ENCODE measurements around the gene CAD. TPM values are rescaled to one million over a fixed set of nuclear protein-coding genes. Genes with fewer than 3 reads are reported as not detected.
"Not testable (repeated sequence)": the region's sequence is repeated elsewhere in the genome, so short reads cannot be mapped to it uniquely, and the experiment has no call there.

Gene CAD
- total RNA-seq, 1 donor from 2014 or later: 28.8 TPM

GRCh38 chr2:27263287-27264252 is 46.4 kb downstream of the CAD start:
- TF ChIP-seq CTCF (IDR thresholded peaks at IDR 0.05): no peak
- H3K36me3 ChIP-seq: no peaks in the 10 kb centered on the region
- H3K4me3 ChIP-seq: peak overlapping the region; percentile 58
- no peak for ATAC-seq
- intact Hi-C loops (cut with DNase I): no loop called here
- no peak for DNase-seq
- peaks cover 32% of the 10 kb centered on the region for H3K4me1 ChIP-seq
- H3K27ac ChIP-seq: no peak overlapping the region
- H3K27me3 ChIP-seq (ENCODE audit: low read depth): peaks cover 85% of the 10 kb centered on the region
- H3K9me3 ChIP-seq: no peaks in the 10 kb centered on the region

- Histone ChIP-seq H3K4me3 (peak overlapping the region; percentile 40), H3K4me1 (peaks cover 32% of the 10 kb centered on the region), H3K27ac (no peak overlapping the region), H3K36me3 (no peaks in the 10 kb centered on the region), H3K9me3 (no peaks in the 10 kb centered on the region), H3K27me3 (ENCODE audit: low read depth) (peaks cover 83% of the 10 kb centered on the region)
- intact Hi-C loops (cut with DNase I): no loop called here
- no peak for TF ChIP-seq CTCF (IDR thresholded peaks at IDR 0.05)
- ATAC-seq: peak; percentile 56 to 61
- DNase-seq: no peak
Measured at GRCh38 chr2:27264253-27264752, 47.1 kb downstream of the CAD start.

- Histone ChIP-seq H3K9me3 (no peaks in the 10 kb centered on the region), H3K4me1 (peaks cover 32% of the 10 kb centered on the region), H3K4me3 (peak overlapping the region; percentile 40), H3K27me3 (ENCODE audit: low read depth) (peaks cover 80% of the 10 kb centered on the region), H3K27ac (no peak overlapping the region), H3K36me3 (no peaks in the 10 kb centered on the region)
- intact Hi-C loops (cut with DNase I): no loop called here
- TF ChIP-seq CTCF (IDR thresholded peaks at IDR 0.05): peak; percentile 62
- ATAC-seq (peak; percentile 82 to 85), DNase-seq (peak; percentile 72)
Measured at GRCh38 chr2:27264753-27265535, 47.8 kb downstream of the CAD start.

- H3K27me3 ChIP-seq (ENCODE audit: low read depth): peaks cover 75% of the 10 kb centered on the region
Measured at GRCh38 chr2:27265536-27265870, 48.3 kb downstream of the CAD start.

GRCh38 chr2:27268296-27268695 is 51.1 kb downstream of the CAD start:
- intact Hi-C loops (cut with DNase I); H3K4me3 ChIP-seq; H3K36me3 ChIP-seq; DNase-seq; H3K9me3 ChIP-seq; H3K27ac ChIP-seq; ATAC-seq: not testable (repeated sequence)
- Histone ChIP-seq H3K4me1 (peaks cover 22% of the 10 kb centered on the region), H3K27me3 (ENCODE audit: low read depth) (peaks cover 47% of the 10 kb centered on the region)

More at GRCh38 chr2:27265536-27265870, 48.3 kb downstream of the CAD start:
- DNase-seq (no peak), ATAC-seq (no peak)
- H3K27ac ChIP-seq: no peak overlapping the region
- no peak overlapping the region for H3K4me3 ChIP-seq
- H3K9me3 ChIP-seq: no peaks in the 10 kb centered on the region
- H3K4me1 ChIP-seq: peaks cover 32% of the 10 kb centered on the region
- TF ChIP-seq CTCF (IDR thresholded peaks at IDR 0.05): no peak
- H3K36me3 ChIP-seq: no peaks in the 10 kb centered on the region
- intact Hi-C loops (cut with DNase I): no loop called here
